Measurements from ENCODE around the gene FBXO5.
"Not testable (repeated sequence)": the region's sequence is repeated elsewhere in the genome, so short reads cannot be mapped to it uniquely, and the experiment has no call there.

The FBXO5 gene

DNA sequence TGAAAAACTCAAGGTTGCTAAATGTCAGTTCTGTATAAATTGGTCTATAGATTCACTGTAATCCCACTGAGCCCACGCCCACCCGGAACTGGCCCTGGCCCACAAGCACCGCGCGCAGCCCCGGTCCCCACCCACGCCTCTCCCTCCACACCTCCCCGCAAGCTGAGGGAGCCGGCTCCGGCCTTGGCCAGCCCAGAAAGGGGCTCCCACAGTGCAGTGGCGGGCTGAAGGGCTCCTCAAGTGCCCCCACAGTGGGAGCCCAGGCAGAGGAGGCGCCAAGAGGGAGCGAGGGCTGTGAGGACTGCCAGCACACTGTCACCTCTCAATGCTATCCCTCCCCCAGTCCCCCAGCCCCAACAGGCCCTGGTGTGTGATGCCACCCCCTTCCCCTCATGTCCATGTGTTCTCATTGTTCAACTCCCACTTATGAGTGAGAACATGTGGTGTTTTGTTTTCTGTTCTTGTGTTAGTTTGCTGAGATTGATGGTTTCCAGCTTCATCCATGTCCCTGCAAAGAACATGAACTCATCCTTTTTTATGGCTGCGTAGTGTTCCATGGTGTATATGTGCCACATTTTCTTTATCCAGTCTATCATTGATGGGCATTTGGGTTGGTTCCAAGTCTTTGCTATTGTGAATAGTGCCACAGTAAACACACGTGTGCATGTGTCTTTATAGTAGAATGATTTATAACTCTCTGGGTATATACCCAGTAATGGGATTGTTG is 16.5 kb downstream of the FBXO5 start:
- DNase-seq; intact Hi-C loops (cut with DNase I): not testable (repeated sequence)

DNA sequence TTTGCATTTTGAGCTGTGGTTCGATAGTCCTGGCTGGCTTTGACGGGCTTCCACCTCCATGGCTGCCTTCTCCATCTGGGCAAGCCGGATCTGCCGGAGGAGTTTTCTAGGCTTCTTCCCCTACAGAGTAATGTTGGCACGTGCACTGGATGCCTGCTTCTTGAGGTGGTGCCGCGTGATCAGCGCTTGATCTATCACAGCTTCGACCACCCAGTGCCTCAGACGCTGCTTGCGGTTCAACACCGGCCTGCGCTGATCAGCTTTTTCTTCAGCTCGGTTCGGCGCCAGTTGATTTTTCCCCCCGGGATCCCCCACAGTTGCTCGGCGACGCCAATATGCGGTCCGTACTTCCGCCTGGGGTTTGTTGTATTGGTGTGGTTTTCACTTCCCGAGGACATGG is 23.5 kb downstream of the FBXO5 start:
- intact Hi-C loops (cut with DNase I) = no loop called here

DNA sequence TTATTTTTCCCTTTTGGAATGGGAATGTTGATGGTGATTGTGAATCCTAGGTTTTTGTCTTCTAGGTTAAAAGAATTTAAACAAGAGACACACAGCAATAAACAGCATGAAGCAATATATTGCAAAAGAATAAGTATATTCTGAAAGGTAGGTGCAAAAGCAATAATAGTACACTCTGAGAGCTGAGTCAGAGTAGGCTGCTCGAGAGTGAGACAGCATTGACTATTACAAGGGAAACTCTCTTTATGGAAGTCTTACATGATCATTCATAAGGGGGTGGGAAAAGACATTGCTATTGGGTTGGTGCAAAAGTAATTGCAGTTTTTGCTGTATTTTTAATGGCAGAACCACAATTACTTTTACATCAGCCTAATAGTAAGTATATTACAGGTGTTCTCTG is 25.0 kb downstream of the FBXO5 start:
- DNase-seq = no peak
- intact Hi-C loops (cut with DNase I) = no loop called here

More for the DNA sequence above, 23.5 kb downstream of the FBXO5 start:
- DNase-seq = no peak

DNA sequence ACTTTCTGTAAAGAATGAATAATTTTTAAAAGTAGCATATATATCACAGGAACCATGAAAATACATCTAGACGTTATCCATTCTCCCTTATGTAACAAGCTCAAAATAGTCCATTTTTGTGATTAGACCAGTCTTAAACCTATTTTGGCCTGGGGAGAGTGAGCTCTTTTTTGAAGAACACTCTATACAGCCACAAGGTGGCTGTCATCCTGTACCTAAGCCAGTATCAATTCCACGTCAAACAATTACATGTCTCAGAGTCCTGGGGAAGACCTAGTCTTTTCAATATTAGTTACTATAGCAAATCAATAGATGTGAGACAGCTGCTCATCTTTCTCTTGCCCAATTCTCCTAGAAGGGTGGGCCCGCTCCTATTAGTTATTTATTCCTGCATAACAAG is 28.4 kb downstream of the FBXO5 start:
- DNase-seq = no peak
- intact Hi-C loops (cut with DNase I) = no loop called here

DNA sequence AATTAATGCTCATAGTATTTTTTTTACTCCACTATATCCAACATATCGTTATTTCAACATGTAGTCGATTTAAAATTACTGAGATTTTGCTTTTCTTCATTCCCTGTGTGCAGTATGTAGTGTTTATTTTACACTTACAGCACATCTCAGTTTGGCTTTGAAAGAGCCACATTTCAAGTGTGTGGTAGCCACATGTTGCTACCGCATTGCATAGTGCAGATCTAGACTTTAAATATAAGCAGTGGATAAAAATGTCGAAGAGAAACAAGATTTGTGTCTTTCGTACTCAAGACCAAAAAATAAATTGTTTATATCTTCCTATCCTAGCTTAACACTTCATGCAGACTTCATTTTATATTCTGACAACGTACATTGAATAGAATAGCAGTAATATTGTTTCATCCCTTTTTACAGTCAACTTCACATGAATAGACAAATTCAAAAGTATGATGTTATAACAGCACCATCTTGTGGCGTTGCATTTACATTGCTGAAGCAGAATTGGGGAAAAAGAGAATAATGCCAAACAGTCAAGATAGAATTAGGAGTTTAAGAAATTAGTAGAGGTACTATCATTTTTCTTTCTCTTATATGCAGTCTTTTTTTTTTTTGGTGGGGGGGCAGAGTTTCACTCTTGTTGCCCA is 29.9 kb downstream of the FBXO5 start:
- intact Hi-C loops (cut with DNase I) = no loop called here
- DNase-seq = peak in 3 of 42 donors; percentile 1 to 46 (median 37)

DNA sequence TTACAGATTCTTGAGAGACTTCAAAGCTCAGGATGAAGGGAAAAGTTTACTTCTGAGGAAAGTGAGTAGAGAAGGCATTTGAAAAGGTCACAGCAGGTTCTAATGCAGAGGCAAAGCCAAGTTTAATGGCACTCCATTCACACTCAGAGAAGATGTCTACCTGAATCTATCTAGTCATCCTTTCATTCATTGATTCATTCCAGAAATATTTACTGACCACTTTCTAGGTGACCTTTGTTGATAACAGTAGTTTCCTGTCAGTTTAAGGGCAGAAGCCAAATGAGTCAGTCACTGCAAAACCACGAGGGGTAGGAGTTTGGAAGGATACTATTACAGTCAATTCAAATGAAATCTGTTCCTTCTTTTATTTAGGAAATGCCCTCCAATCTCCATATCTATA is 30.8 kb downstream of the FBXO5 start:
- intact Hi-C loops (cut with DNase I) = no loop called here
- DNase-seq = no peak

DNA sequence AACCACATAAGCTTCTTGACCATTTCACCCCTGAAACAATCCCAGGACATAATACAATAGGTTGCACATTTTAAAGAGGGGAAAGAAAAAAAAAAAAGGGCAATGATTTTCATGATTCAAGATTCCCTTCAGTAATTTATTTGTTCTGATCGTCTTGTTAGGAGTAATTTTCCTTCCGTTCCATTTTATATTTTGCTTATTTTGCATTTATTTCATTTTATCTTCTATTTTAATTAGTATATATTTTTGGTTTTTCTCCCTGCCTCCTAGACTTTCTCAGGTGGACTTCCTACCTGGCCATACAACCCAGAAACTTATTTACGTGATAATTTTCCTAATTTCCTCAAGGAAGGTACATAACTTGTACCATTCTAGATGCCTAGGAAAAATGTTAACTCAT is 32.6 kb downstream of the FBXO5 start:
- intact Hi-C loops (cut with DNase I) = no loop called here
- no peak for DNase-seq

DNA sequence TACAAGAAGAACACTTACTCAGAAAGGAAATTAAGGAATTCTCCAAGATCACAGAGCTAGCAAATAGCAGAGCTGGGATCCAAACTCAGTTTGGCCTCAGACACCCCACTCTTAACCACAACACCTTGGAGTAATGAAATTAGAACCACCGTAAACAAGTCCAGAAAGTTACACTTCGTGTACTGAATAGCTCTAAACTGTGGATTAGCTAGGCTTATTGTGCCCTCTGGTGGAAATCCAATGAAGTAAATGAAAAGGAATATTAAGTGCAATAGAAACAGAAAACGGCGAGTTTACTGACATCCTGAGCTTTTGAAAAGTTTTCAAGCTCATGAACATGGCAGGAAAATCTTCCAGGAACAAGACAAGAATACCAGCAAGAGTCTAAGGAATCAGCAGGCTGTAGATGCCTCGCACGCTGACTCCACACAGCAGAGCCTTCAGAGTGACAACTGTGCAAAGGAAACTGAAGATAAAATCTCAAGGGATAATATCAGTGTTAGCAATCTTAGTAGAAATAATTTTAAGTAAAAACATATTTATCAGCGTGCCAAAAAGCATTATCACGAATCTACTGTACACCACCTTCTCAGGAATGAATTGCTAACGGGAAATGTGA is 34.6 kb downstream of the FBXO5 start:
- intact Hi-C loops (cut with DNase I) = no loop called here
- DNase-seq = peak in 6 of 42 donors; percentile 5 to 52 (median 16)

DNA sequence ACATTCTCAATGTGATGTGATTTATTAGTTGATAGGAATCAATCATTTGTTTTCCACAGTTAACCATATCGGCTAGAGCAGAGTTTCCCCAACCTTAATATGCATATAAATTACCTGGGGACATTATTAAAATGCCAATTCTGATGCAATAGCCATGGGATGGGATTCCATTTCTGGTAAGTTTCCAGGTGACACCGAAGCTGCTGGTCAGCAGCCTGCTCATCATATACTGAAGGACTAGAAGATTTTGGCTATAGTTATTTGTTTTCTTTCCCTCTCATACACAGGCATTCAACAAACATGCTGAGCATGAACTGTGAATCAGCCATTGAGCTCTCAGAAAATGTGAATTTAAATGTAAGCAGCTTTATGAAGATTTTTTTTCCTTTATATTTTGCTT is 35.8 kb downstream of the FBXO5 start:
- DNase-seq = no peak
- intact Hi-C loops (cut with DNase I) = no loop called here

DNA sequence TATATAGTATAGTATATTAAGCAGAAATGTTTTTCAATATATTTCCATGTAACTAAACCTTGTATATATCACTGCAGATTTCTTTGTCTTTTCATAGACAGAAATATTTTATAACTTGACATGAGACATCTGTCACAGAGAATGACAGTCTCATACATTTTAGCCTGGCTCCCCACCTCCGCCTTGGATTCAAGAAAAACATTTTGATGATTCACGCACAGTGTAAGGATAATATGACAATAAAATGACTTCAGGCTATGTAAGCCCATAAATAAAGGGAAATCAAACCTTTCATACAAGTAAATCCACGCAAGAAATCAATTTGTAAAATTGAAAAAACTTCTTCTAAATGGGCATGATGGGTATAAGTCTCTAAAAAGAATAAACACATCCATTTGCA is 36.4 kb downstream of the FBXO5 start:
- DNase-seq = no peak
- intact Hi-C loops (cut with DNase I) = no loop called here

DNA sequence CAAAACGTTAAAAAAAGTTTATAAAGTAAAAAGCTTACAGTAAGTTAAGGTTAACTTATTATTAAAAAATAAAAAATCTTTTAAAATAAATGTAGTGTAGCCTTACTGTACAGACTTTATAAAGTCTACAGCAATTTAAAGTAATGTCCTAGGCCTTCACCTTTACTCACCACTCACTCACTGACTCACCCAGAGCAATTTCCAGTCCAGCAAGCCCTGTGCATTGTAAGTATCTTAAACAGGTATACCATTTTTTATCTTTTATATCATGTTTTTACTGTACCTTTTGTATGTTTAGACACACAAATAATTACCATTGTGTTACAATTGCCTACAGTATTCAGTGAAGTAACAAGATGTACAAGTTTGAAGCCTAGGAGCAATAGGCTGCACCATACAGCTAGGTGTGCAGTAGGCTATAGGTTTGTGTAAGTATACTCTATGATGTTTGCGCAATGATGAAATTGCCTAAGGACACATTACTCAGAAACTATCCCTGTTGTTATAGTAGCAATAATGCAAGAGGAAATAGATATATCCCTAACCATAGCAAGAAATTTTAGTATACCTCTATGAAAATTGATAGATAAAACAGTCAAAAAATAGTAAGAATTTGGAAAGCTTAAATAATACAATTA is 39.5 kb downstream of the FBXO5 start:
- DNase-seq = no peak
- intact Hi-C loops (cut with DNase I) = no loop called here

DNA sequence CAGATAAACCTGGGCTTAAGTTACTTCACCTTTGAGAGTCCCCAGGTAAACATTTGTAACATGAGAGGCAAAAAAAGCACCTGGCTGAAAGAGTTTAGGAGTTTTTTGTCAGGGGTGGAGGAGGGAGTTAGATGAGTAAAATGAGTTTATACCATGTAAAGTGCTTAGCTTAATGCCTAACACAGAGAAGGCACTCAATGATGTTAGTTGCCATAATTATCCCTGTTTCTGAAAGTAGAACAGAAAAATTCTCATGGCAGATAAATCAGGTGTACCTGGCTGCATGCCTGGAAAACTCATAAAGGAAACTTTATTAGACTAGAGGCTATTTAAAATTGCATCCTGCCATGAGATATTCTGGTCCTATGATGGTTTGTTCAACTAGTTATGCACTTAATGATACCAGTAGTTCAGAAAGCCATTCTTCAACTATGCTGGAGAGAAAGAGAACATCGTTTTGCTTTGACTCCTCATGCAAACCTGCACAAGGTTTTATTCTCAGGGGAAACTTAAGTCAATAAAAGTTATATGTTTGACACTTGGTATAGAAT is 40.4 kb downstream of the FBXO5 start:
- intact Hi-C loops (cut with DNase I) = no loop called here
- no peak for DNase-seq

DNA sequence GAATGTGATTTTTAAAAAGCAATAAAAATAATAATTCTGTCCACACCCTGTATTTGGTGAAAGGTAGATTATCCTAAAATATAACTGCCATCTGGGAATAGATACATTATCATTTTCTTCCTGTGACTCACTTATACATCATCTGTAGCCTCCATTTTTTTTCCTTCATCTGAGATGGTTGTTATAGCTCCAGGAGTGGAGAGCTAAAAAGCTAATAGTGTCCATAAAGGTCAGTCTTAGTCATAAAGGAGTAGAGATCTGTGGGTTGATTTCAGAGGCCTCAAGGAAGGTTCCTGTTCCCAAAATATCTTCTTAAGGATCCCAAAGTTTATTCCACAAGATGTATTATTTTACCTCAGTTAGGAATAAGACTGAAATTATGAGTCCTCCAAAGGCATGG is 41.1 kb downstream of the FBXO5 start:
- intact Hi-C loops (cut with DNase I) = no loop called here

DNA sequence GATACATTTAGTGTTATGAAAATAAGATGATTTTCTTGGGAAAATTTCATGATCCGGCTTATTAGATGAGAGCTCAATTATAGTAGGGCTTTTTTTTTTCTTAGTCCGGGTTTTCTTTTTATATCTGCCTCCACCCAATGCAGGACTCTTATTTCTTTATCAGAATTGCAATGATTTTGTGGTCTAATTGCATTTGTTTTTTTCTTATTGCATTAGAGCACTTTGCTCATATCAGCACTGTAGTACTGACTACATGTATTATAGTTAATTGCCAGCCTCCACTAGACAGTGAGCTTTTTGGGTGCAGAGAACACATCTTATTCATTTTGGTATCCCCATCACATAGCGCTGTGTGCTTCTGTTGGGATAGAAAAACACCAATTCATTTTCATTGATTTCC is 50.0 kb downstream of the FBXO5 start:
- intact Hi-C loops (cut with DNase I) = no loop called here
- DNase-seq = no peak

More for the DNA sequence above, 41.1 kb downstream of the FBXO5 start:
- no peak for DNase-seq

DNA sequence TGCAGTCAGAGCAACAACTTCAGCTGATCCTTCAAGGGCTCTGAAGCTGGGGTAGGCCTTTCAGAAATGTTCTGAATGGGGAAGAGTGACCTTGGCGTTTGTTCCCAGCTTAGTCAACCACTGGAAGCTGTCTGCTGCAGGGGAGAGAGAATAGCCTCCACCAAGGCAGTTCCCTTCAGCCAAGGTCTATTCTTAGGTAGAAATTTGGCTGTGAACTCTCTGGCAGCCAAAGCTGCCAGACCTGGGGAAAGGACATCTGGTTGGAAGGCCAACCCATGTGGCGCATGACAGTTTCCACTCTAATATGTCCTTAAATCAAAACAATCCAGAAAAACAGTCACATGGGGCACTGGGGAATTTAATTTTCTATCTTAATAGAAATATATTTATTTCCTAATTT is 60.1 kb downstream of the FBXO5 start:
- DNase-seq = no peak
- intact Hi-C loops (cut with DNase I) = no loop called here
